ENCODE results near the gene DUSP8.

DNA sequence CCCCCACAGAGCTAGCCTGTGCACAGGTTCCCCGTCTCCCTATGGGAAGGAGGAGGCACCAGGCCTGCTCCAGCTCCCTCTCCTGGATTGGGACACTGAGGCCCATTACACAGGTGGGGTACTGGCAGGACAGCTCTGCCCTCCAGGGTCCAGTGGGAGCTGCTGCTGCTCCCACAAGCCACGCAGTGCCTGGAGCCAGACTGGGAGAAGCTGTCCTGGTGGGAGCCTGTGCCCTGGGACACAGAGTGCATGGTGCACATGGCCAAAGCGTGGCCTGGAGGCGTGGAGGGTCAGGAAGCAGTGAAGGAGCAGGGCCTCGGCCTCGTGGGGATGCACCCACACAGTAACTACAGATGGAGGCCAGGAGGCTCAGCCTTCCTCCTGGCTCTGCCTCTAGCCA is 27.5 kb downstream of the DUSP8 start:
- no peak for TF ChIP-seq YY1 (IDR thresholded peaks at IDR 0.05; ENCODE audit: insufficient read depth, insufficient read length)
- TF ChIP-seq ZNF274 (IDR thresholded peaks at IDR 0.05; ENCODE audit: low read depth, low read length): no peak
